Bronchial epithelial cell (primary cell): ENCODE measurements around the gene SUDS3. TPM values are rescaled to one million over a fixed set of nuclear protein-coding genes. Genes with fewer than 3 reads are reported as not detected.

ENCODE experiments used
- DNase-seq: peaks from one replicate; pipeline ENCODE4 v3.0.0-alpha.2; 2010; ENCODE audit warnings: low read depth
- FAIRE-seq: peaks from 2 replicates; lab custom pipeline; 2011; peaks lifted over from hg19 to GRCh38; lab: Jason Lieb, UNC
- H3K27me3 ChIP-seq: 2 replicates; pipeline ENCODE4 v1.5.1; 2011; ENCODE audit warnings: low read length; ENCODE audit not compliant: control insufficient read depth, insufficient read depth
- H3K36me3 ChIP-seq: 2 replicates; pipeline ENCODE4 v1.5.1; 2011; ENCODE audit warnings: low read length; ENCODE audit not compliant: control insufficient read depth, insufficient read depth
- H3K4me3 ChIP-seq: 2 replicates; pipeline ENCODE4 v1.5.1; 2011; ENCODE audit warnings: mild to moderate bottlenecking, low read depth, low read length, control low read depth
- CTCF ChIP-seq: IDR thresholded peaks from 2 replicates; pipeline ENCODE4 v1.5.1; 2011; ENCODE audit warnings: mild to moderate bottlenecking, moderate library complexity, low read length, control low read depth, inconsistent platforms; ENCODE audit not compliant: insufficient read depth, severe bottlenecking
- total RNA-seq: library from RNA; depleted of rRNA; stranded (reverse); fragments of >200 nt; gene quantifications from 2 replicates; pipeline ENCODE4 v1.2.1, GENCODE V29; 2014

Gene SUDS3
- total RNA-seq, 1 donor from 2014 or later: 32.9 TPM

GRCh38 chr12:118342090-118342489 lies 34.3 kb upstream of the SUDS3 start:
- DNase-seq (no peak), FAIRE-seq (no peak)
- no peak for TF ChIP-seq CTCF
- H3K4me3 ChIP-seq: no peak overlapping the region
- no peaks in the 10 kb centered on the region for H3K27me3 ChIP-seq
- no peaks in the 10 kb centered on the region for H3K36me3 ChIP-seq

- DNase-seq: no peak
- Histone ChIP-seq H3K36me3 (no peaks in the 10 kb centered on the region), H3K27me3 (no peaks in the 10 kb centered on the region), H3K4me3 (no peak overlapping the region)
- FAIRE-seq: no peak
- no peak for TF ChIP-seq CTCF
Measured at GRCh38 chr12:118344829-118345228, 31.5 kb upstream of the SUDS3 start.

- Histone ChIP-seq H3K27me3 (no peaks in the 10 kb centered on the region), H3K36me3 (no peaks in the 10 kb centered on the region), H3K4me3 (no peak overlapping the region)
- DNase-seq: no peak
- no peak for TF ChIP-seq CTCF
- FAIRE-seq: no peak
Measured at GRCh38 chr12:118345355-118345754, 31.0 kb upstream of the SUDS3 start.

- no peak for TF ChIP-seq CTCF
- Histone ChIP-seq H3K36me3 (no peaks in the 10 kb centered on the region), H3K27me3 (no peaks in the 10 kb centered on the region), H3K4me3 (no peak overlapping the region)
- DNase-seq (no peak), FAIRE-seq (no peak)
Measured at GRCh38 chr12:118346895-118347294, 29.5 kb upstream of the SUDS3 start.

GRCh38 chr12:118347916-118348315 lies 28.4 kb upstream of the SUDS3 start:
- TF ChIP-seq CTCF: no peak
- DNase-seq: no peak
- Histone ChIP-seq H3K4me3 (no peak overlapping the region), H3K27me3 (no peaks in the 10 kb centered on the region), H3K36me3 (no peaks in the 10 kb centered on the region)
- FAIRE-seq: no peak

- FAIRE-seq (no peak), DNase-seq (no peak)
- TF ChIP-seq CTCF: no peak
- Histone ChIP-seq H3K27me3 (no peaks in the 10 kb centered on the region), H3K36me3 (no peaks in the 10 kb centered on the region), H3K4me3 (no peak overlapping the region)
Measured at GRCh38 chr12:118350908-118351559, 25.3 kb upstream of the SUDS3 start.
